Ovary (tissue), 3 donors: ENCODE results near the gene OR13C2.

Source experiments
- CTCF ChIP-seq, 3 donors: fragments of 450-650 bp in 2 of 3; fragments of 200-600 bp in 1 of 3; IDR thresholded peaks; one replicate each; pipeline versions ENCODE4 v1.5.1 to v1.8.0; 2016 to 2022; ENCODE audit warnings: antibody characterized with exemption in 3 of 3, mild to moderate bottlenecking in 1 of 3
- EP300 ChIP-seq: sonication (generic); formaldehyde crosslinking; IDR thresholded peaks from one replicate; pipeline ENCODE4 v1.6.1; 2017; ENCODE audit warnings: antibody characterized with exemption
- POLR2A ChIP-seq: fragments of 450-650 bp; IDR thresholded peaks from one replicate; pipeline ENCODE4 v1.6.1; 2017; ENCODE audit warnings: antibody characterized with exemption, mild to moderate bottlenecking, moderate library complexity
- donor health status: DM: no; HTN: no; CAD: no.

GRCh38 chr9:104611213-104611612, 5.8 kb upstream of the OR13C2 start:
- no peak for TF ChIP-seq EP300
- no peak for TF ChIP-seq POLR2A
- TF ChIP-seq CTCF (IDR thresholded peaks at IDR 0.05): no peak
